Measurements from ENCODE around the gene CCND1. TPM values are rescaled to one million over a fixed set of nuclear protein-coding genes. Genes with fewer than 3 reads are reported as not detected.
A peak's percentile ranks its signal among the peaks of the same experiment; 100 is the strongest.

CCND1 gene
- 100 to 1,000 TPM; 150 to 169 TPM for total RNA-seq
- long read RNA-seq, full-length matches to known transcripts, result 42 of 80 reads
- long read RNA-seq, partial matches to known transcripts, result 7 of 80 reads
- long read RNA-seq, other reads (novel, unspliced or antisense), result 31 of 80 reads

DNA sequence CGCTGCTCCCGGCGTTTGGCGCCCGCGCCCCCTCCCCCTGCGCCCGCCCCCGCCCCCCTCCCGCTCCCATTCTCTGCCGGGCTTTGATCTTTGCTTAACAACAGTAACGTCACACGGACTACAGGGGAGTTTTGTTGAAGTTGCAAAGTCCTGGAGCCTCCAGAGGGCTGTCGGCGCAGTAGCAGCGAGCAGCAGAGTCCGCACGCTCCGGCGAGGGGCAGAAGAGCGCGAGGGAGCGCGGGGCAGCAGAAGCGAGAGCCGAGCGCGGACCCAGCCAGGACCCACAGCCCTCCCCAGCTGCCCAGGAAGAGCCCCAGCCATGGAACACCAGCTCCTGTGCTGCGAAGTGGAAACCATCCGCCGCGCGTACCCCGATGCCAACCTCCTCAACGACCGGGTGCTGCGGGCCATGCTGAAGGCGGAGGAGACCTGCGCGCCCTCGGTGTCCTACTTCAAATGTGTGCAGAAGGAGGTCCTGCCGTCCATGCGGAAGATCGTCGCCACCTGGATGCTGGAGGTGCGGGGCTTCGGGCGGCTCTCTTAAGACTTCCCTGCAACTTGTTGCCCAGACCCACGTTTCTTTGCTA, at the start of gene CCND1:
Gene CCND1, plus strand, starts transcription at position 162 of the 587 bp plus-strand sequence. Its CDS starts 158 bp downstream, at position 320.
- ATAC-seq, result peak; percentile 36 to 41
- DNase-seq, result peak; percentile 78
- intact Hi-C loops (cut with DNase I), result loop anchor here (5.0 kb wide), 2 partner anchors 199 to 349 kb away; partner anchors contain the start of gene MYEOV (in 2 of the 2)

GRCh38 chr11:69592986-69593650, 47.8 kb upstream of the CCND1 start:
- ATAC-seq, result no peak
- intact Hi-C loops (cut with DNase I), result no loop called here
- no peak for DNase-seq

DNA sequence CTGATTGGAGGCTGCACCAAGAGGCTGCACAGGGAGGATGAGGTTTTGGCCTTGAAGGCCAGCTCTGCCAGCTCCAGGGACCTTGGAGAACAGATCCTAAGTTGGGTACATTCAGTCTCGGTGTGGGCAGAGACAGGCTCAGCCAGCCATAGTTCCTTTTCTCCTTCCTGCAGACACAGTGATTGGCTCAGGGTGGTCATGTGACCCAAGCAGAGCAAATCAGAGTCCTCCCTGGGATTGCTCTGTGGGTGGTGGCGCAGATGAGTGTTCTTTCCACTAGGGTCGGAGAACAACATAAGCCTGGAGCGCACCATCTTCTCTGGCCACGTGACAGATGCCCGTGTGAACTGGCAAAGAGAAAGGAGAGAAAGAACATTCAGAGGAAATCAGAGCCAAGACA, 47.1 kb upstream of the CCND1 start:
- ATAC-seq (no peak), DNase-seq (no peak)

GRCh38 chr11:69594481-69594880, 46.5 kb upstream of the CCND1 start:
- ATAC-seq, result no peak
- intact Hi-C loops (cut with DNase I), result no loop called here
- DNase-seq, result no peak

More for the DNA sequence above, 47.1 kb upstream of the CCND1 start:
- intact Hi-C loops (cut with DNase I), result no loop called here

DNA sequence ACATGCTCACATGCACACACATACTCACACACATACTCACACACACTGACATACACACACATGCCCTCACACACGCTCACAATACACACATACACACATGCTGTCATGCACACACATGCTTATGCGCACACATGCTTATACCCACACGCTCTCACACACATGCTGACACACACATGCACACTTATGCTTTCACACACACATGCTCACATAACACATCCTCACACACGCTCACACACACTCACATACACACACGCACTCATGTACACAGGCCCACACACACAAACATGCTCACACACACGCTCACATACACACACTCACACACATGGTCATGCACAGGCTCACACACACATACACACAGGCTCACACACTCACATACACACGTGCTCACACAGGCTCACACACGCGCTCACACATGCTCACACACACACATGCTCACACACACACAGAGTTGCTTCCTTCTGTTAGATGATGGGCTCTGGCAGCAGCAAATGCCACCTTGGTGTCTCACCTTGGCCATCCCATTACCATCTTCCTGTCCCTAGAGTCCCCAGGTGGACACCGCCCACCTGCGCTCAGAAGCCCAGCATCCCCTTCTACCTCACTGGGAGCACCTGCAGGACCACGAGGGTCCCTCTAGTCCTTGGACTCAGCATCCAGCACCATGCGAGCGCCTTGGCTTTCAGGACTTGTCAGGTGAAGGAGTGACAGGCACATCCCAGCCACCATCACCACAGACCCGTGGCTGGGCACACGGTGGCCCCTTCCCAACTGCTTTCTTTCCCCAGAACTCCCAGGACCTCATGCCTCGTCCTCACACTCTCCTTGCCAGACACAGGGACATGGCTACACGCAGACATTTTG, 44.9 kb upstream of the CCND1 start:
- ATAC-seq (no peak), DNase-seq (no peak)
- intact Hi-C loops (cut with DNase I), result no loop called here

- DNase-seq (no peak), ATAC-seq (peak; percentile 30 to 38)
- intact Hi-C loops (cut with DNase I), result no loop called here
Observed at GRCh38 chr11:69598147-69598546, 42.8 kb upstream of the CCND1 start.

- DNase-seq, result no peak
- intact Hi-C loops (cut with DNase I), result no loop called here
- no peak for ATAC-seq
Observed at GRCh38 chr11:69599502-69599901, 41.5 kb upstream of the CCND1 start.

GRCh38 chr11:69600001-69600400, 41.0 kb upstream of the CCND1 start:
- no peak for ATAC-seq
- no peak for DNase-seq
- intact Hi-C loops (cut with DNase I), result no loop called here

GRCh38 chr11:69601011-69601975, 39.7 kb upstream of the CCND1 start:
- DNase-seq, result no peak
- intact Hi-C loops (cut with DNase I), result no loop called here
- no peak for ATAC-seq

DNA sequence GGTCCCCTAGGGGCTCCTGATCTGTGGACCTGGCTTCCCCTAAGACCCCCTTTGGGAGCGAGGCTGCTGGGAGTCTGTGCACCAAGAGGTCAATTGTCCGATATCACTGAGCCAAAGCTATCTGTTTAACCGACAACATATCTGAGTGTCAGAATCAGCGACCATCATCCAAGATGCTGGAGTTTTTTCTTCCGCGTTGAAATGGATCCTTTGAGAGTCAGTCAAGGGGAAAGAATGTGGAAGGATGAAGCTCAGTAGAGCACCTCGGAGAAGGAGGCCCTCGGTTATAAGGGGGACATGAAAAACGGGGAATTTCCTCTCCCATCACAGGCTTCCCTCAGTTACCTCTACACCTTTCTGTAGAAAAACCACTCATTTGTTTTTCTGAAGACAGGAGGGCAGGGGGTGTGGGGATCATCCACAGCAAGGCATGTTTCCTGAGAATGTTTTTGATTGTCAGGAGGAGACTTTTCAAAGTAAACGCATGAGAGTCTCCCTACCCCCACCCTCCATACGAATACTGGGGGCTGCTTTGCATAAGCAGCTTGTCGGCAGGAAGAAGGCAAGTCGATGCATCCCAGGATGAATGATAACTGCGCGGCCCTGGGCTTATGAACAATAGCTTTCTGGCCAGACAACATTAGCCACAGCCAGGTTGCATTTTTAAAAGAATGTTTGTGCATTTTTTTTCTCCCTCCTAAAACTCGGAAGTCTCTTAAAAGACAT, 37.7 kb upstream of the CCND1 start:
- DNase-seq, result no peak
- no peak for ATAC-seq
- intact Hi-C loops (cut with DNase I), result no loop called here

GRCh38 chr11:69604055-69604454, 36.9 kb upstream of the CCND1 start:
- DNase-seq, result no peak
- intact Hi-C loops (cut with DNase I), result no loop called here
- ATAC-seq, result no peak

GRCh38 chr11:69605737-69606526, 35.0 kb upstream of the CCND1 start:
- DNase-seq (no peak), ATAC-seq (no peak)
- intact Hi-C loops (cut with DNase I), result no loop called here

DNA sequence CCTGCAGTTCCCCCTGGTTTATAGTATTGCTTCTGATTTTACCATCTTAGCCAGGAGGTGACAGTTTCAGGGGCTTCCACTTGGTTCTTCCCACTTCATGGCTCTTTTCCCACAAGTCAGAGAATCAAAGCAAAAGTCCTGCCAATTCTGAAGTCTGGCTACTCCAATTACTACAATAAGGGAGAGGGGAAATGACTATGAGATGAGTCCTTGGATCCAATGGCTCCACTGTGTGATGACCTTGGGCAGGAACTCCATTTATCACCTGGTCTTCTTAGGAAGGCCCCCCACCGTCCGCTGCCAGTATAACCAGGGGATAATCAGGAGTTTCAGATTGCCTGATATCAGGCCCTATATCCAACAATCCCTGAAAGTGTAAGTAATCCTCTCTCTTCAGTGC, 31.6 kb upstream of the CCND1 start:
- intact Hi-C loops (cut with DNase I), result no loop called here
- DNase-seq, result no peak
- no peak for ATAC-seq

DNA sequence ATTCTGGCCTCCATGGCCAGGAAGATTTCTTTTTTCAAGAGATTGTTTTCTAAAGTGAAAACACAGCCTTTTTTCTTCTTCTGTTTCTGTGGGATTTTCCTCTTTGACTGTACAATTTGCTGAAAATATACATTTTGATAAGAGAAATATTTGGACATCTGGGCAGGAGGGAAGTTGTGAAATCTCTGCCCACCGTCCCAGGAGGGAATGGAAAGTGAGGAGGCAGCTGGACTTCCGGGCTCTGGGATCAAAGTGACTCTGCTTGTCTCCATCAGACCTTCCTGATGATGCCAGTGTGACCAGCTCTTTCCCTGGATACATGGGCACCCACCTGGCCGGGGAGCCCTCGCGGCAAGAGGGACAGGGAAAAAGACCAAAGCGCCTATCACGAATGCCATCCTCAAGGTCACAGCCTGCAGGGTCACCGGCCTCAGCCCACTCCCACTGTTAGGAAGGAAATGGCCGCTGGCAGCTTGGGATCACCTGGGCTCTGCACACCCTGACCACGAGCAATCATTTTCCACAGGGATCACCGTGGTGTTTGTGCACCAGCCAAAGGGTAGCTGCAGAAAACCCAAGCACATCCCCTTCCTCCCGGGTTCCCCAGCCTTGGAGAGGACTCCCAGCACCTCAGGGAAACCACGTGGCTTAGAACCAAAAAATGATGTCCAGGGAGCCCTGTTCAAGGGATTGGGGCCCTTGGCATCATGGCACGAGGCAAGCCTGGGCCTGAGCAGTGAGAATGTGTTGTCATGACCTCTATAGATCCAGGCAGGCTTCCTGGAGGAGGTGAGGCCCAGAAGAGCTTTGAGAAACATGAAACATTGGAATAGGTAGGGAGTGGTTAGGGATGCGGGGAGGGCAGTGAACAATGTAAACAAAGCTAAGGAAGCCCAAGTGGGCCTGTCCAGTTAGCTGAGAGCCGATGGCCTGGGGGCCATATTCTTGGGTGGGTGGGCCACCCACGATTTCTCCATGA, 29.1 kb upstream of the CCND1 start:
- intact Hi-C loops (cut with DNase I), result no loop called here
- ATAC-seq, result no peak
- DNase-seq, result no peak

GRCh38 chr11:69613594-69613993, 27.4 kb upstream of the CCND1 start:
- no peak for ATAC-seq
- no peak for DNase-seq
- intact Hi-C loops (cut with DNase I), result no loop called here

DNA sequence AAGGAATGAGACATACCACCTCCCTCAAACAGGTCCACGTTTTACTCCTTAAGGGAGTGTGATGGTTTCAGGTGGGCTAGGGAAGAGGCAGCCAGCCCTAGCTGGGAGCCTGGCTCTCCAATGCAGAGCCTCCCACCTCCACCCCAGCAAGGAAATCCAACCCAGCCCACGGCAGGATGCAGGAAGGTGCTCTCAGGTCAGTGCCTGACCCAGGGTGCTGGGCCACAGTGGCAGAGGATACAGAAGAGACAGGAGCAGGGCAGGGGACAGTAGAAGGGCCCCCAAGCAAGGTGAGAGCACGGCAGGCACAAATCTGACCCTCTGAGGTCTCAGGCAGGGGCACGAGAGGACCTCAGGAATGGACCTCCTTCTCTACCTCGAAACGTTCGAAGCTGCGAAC, 26.9 kb upstream of the CCND1 start:
- DNase-seq, result no peak
- intact Hi-C loops (cut with DNase I), result no loop called here
- no peak for ATAC-seq

All from left cardiac atrium (tissue), 4 donors.